Skeletal muscle satellite cell (primary cell): Measurements from ENCODE around the gene AMMECR1.

Experiments used
- H3K27me3 ChIP-seq: 2 replicates; pipeline ENCODE4 v1.7.0; 2013; ENCODE audit warnings: low read length; ENCODE audit not compliant: control insufficient read depth, insufficient read depth
- H3K36me3 ChIP-seq: 2 replicates; pipeline ENCODE4 v1.7.0; 2013; ENCODE audit warnings: mild to moderate bottlenecking, control low read depth, low read length; ENCODE audit not compliant: insufficient read depth
- H3K4me1 ChIP-seq: 2 replicates; pipeline ENCODE4 v1.7.0; 2013; ENCODE audit warnings: low read length; ENCODE audit not compliant: control insufficient read depth, insufficient read depth
- H3K4me2 ChIP-seq: 2 replicates; pipeline ENCODE4 v1.7.0; 2013; ENCODE audit warnings: mild to moderate bottlenecking, low read length
- H3K4me3 ChIP-seq: 2 replicates; pipeline ENCODE4 v1.7.0; 2013; ENCODE audit warnings: low read length
- H3K9ac ChIP-seq: 2 replicates; pipeline ENCODE4 v1.7.0; 2013; ENCODE audit warnings: mild to moderate bottlenecking, low read depth, low read length, moderate library complexity
- H3K9me3 ChIP-seq: replicated peaks from 2 replicates; pipeline ENCODE4 v1.7.0; 2013; ENCODE audit warnings: mild to moderate bottlenecking, control low read depth, low read length

Gene AMMECR1

GRCh38 chrX:110310000-110310790, 7.7 kb downstream of the AMMECR1 start:
- Histone ChIP-seq H3K4me1 (peaks cover 2% of the 10 kb centered on the region), H3K9me3 (no peaks in the 10 kb centered on the region), H3K27me3 (no peaks in the 10 kb centered on the region), H3K4me2 (no peak overlapping the region), H3K9ac (no peak overlapping the region), H3K36me3 (no peaks in the 10 kb centered on the region), H3K4me3 (no peak overlapping the region)

GRCh38 chrX:110308220-110308619, 9.7 kb downstream of the AMMECR1 start:
- H3K4me2 ChIP-seq, result no peak overlapping the region
- no peaks in the 10 kb centered on the region for H3K36me3 ChIP-seq
- no peaks in the 10 kb centered on the region for H3K4me1 ChIP-seq
- H3K4me3 ChIP-seq, result no peak overlapping the region
- H3K9ac ChIP-seq, result no peak overlapping the region
- no peaks in the 10 kb centered on the region for H3K27me3 ChIP-seq
- no peaks in the 10 kb centered on the region for H3K9me3 ChIP-seq

- H3K9me3 ChIP-seq, result no peaks in the 10 kb centered on the region
- no peak overlapping the region for H3K4me3 ChIP-seq
- no peak overlapping the region for H3K4me2 ChIP-seq
- no peaks in the 10 kb centered on the region for H3K4me1 ChIP-seq
- H3K9ac ChIP-seq, result no peak overlapping the region
- no peaks in the 10 kb centered on the region for H3K27me3 ChIP-seq
- H3K36me3 ChIP-seq, result no peaks in the 10 kb centered on the region
These were observed 13.0 kb downstream of the AMMECR1 start for GRCh38 chrX:110304884-110305283.

- Histone ChIP-seq H3K9ac (no peak overlapping the region), H3K4me2 (no peak overlapping the region), H3K4me1 (no peaks in the 10 kb centered on the region), H3K27me3 (no peaks in the 10 kb centered on the region), H3K9me3 (no peaks in the 10 kb centered on the region), H3K36me3 (no peaks in the 10 kb centered on the region), H3K4me3 (no peak overlapping the region)
These were observed 13.5 kb downstream of the AMMECR1 start for GRCh38 chrX:110304371-110304770.

- H3K4me1 ChIP-seq, result no peaks in the 10 kb centered on the region
- no peak overlapping the region for H3K9ac ChIP-seq
- no peak overlapping the region for H3K4me3 ChIP-seq
- no peaks in the 10 kb centered on the region for H3K27me3 ChIP-seq
- H3K36me3 ChIP-seq, result no peaks in the 10 kb centered on the region
- no peak overlapping the region for H3K4me2 ChIP-seq
- H3K9me3 ChIP-seq, result no peaks in the 10 kb centered on the region
These were observed 14.9 kb downstream of the AMMECR1 start for GRCh38 chrX:110302975-110303374.

GRCh38 chrX:110301194-110301593, 16.7 kb downstream of the AMMECR1 start:
- no peak overlapping the region for H3K9ac ChIP-seq
- no peaks in the 10 kb centered on the region for H3K36me3 ChIP-seq
- no peaks in the 10 kb centered on the region for H3K27me3 ChIP-seq
- H3K4me1 ChIP-seq, result no peaks in the 10 kb centered on the region
- H3K9me3 ChIP-seq, result no peaks in the 10 kb centered on the region
- no peak overlapping the region for H3K4me2 ChIP-seq
- no peak overlapping the region for H3K4me3 ChIP-seq

GRCh38 chrX:110294087-110294486, 23.8 kb downstream of the AMMECR1 start:
- Histone ChIP-seq H3K9me3 (no peaks in the 10 kb centered on the region), H3K4me2 (no peak overlapping the region), H3K4me3 (no peak overlapping the region), H3K4me1 (no peaks in the 10 kb centered on the region), H3K36me3 (no peaks in the 10 kb centered on the region), H3K27me3 (no peaks in the 10 kb centered on the region), H3K9ac (no peak overlapping the region)

- H3K4me3 ChIP-seq, result no peak overlapping the region
- no peaks in the 10 kb centered on the region for H3K4me1 ChIP-seq
- H3K36me3 ChIP-seq, result no peaks in the 10 kb centered on the region
- no peaks in the 10 kb centered on the region for H3K27me3 ChIP-seq
- no peak overlapping the region for H3K4me2 ChIP-seq
- H3K9ac ChIP-seq, result no peak overlapping the region
- no peaks in the 10 kb centered on the region for H3K9me3 ChIP-seq
These were observed 24.2 kb downstream of the AMMECR1 start for GRCh38 chrX:110293658-110294057.

GRCh38 chrX:110287605-110288004, 30.3 kb downstream of the AMMECR1 start:
- peaks cover 45% of the 10 kb centered on the region for H3K4me1 ChIP-seq
- H3K9me3 ChIP-seq, result no peaks in the 10 kb centered on the region
- H3K9ac ChIP-seq, result no peak overlapping the region
- H3K4me2 ChIP-seq, result no peak overlapping the region
- no peaks in the 10 kb centered on the region for H3K36me3 ChIP-seq
- H3K27me3 ChIP-seq, result no peaks in the 10 kb centered on the region
- no peak overlapping the region for H3K4me3 ChIP-seq

- H3K9me3 ChIP-seq, result no peaks in the 10 kb centered on the region
- H3K4me2 ChIP-seq, result peak overlapping the region; percentile 67
- peak overlapping the region; percentile 38 for H3K4me3 ChIP-seq
- H3K36me3 ChIP-seq, result no peaks in the 10 kb centered on the region
- peaks cover 5% of the 10 kb centered on the region for H3K27me3 ChIP-seq
- peak overlapping the region; percentile 44 for H3K9ac ChIP-seq
- H3K4me1 ChIP-seq, result peaks cover 54% of the 10 kb centered on the region
These were observed 31.8 kb downstream of the AMMECR1 start for GRCh38 chrX:110286106-110286505.

GRCh38 chrX:110284159-110284558, 33.7 kb downstream of the AMMECR1 start:
- peaks cover 56% of the 10 kb centered on the region for H3K4me1 ChIP-seq

GRCh38 chrX:110282922-110283321, 35.0 kb downstream of the AMMECR1 start:
- Histone ChIP-seq H3K4me1 (peaks cover 60% of the 10 kb centered on the region), H3K4me3 (no peak overlapping the region), H3K9ac (no peak overlapping the region), H3K9me3 (no peaks in the 10 kb centered on the region), H3K27me3 (peaks cover 5% of the 10 kb centered on the region), H3K4me2 (no peak overlapping the region), H3K36me3 (no peaks in the 10 kb centered on the region)

More at GRCh38 chrX:110284159-110284558, 33.7 kb downstream of the AMMECR1 start:
- no peaks in the 10 kb centered on the region for H3K9me3 ChIP-seq
- H3K4me2 ChIP-seq, result peak overlapping the region; percentile 43
- no peaks in the 10 kb centered on the region for H3K36me3 ChIP-seq
- H3K9ac ChIP-seq, result peak overlapping the region; percentile 53
- H3K27me3 ChIP-seq, result peaks cover 5% of the 10 kb centered on the region
- H3K4me3 ChIP-seq, result no peak overlapping the region
